IMR-90 (cell line): ENCODE results near the gene PPP4C. TPM values are rescaled to one million over a fixed set of nuclear protein-coding genes. Genes with fewer than 3 reads are reported as not detected.

Experiments used
- ATAC-seq: fragments of 200-7000 bp; cut with Tn5 transposase; 2 replicates; pipeline ENCODE4 v1.9.1; 2020; ENCODE audit warnings: low read depth, mild to moderate bottlenecking, moderate library complexity
- Bru-seq: library from RNA; stranded (reverse); fragments of 400-500 nt; gene quantifications from one replicate; lab custom pipeline; 2021; lab: Mats Ljungman, UMichigan
- BruChase-seq, 2 experiments: library from RNA; stranded (reverse); fragments of 400-500 nt; gene quantifications; one replicate each; lab custom pipeline; 2021; lab: Mats Ljungman, UMichigan
- BruUV-seq: library from RNA; stranded (reverse); fragments of 400-500 nt; replicated peaks from 2 replicates; lab custom pipeline; 2021; lab: Mats Ljungman, UMichigan
- CTCF ChIA-PET: fragments of 300-600 bp; formaldehyde crosslinking; extraction: SDS; loops from one replicate; lab custom pipeline; 2021; ENCODE audit warnings: antibody characterized with exemption; lab: Yijun Ruan, JAX
- POLR2A ChIA-PET: fragments of 300-600 bp; sonication (Branson Sonifier 250); formaldehyde crosslinking; loops from one replicate; lab custom pipeline; 2022; ENCODE audit warnings: antibody characterized with exemption; ENCODE audit not compliant: unreplicated experiment; lab: Charles Lee
- DNase-seq: peaks from one replicate; pipeline ENCODE4 v3.0.0; 2013
- H2AFZ ChIP-seq: replicated peaks from 2 replicates; pipeline ENCODE3; 2013; ENCODE audit warnings: low read length, mild to moderate bottlenecking; ENCODE audit not compliant: poor library complexity
- H2AK5ac ChIP-seq: 2 replicates; pipeline ENCODE4 v1.6.1; 2013; ENCODE audit warnings: low read depth, low read length, inconsistent platforms
- H2AK9ac ChIP-seq: replicated peaks from 2 replicates; pipeline ENCODE3; 2013; ENCODE audit warnings: mild to moderate bottlenecking, low read depth, low read length, moderate library complexity; ENCODE audit not compliant: poor library complexity
- H2BK120ac ChIP-seq: 2 replicates; pipeline ENCODE4 v1.6.1; 2013; ENCODE audit warnings: low read depth, low read length, inconsistent platforms
- H2BK15ac ChIP-seq: 3 replicates; pipeline ENCODE4 v1.6.1; 2013; ENCODE audit warnings: low read depth, low read length, inconsistent platforms
- H2BK20ac ChIP-seq: 2 replicates; pipeline ENCODE4 v1.6.1; 2013; ENCODE audit warnings: low read depth, mild to moderate bottlenecking, inconsistent platforms, low read length, moderate library complexity
- H2BK5ac ChIP-seq: 2 replicates; pipeline ENCODE4 v1.6.1; 2013; ENCODE audit warnings: mild to moderate bottlenecking, low read depth, low read length, inconsistent platforms; ENCODE audit not compliant: poor library complexity, severe bottlenecking
- H3K14ac ChIP-seq: replicated peaks from 2 replicates; pipeline ENCODE4 v1.6.1; 2013; ENCODE audit warnings: low read depth, low read length, inconsistent platforms
- H3K18ac ChIP-seq: 2 replicates; pipeline ENCODE4 v1.6.1; 2013; ENCODE audit warnings: low read depth, low read length, control low read depth
- H3K23ac ChIP-seq: 2 replicates; pipeline ENCODE4 v1.6.1; 2013; ENCODE audit warnings: low read depth, low read length, inconsistent platforms
- H3K27ac ChIP-seq: 2 replicates; pipeline ENCODE4 v1.5.1; 2013; ENCODE audit warnings: mild to moderate bottlenecking, control low read depth, low read length; ENCODE audit not compliant: insufficient read depth
- H3K27me3 ChIP-seq: 2 replicates; pipeline ENCODE4 v1.6.1; 2013; ENCODE audit warnings: low read length; ENCODE audit not compliant: control insufficient read depth, insufficient read depth
- H3K36me3 ChIP-seq: 2 replicates; pipeline ENCODE4 v1.6.1; 2013; ENCODE audit warnings: low read length, mixed read lengths; ENCODE audit not compliant: control insufficient read depth, insufficient read depth
- H3K4ac ChIP-seq: 2 replicates; pipeline ENCODE4 v1.6.1; 2013; ENCODE audit warnings: low read depth, low read length, inconsistent platforms
- H3K4me1 ChIP-seq: 2 replicates; pipeline ENCODE4 v1.6.1; 2013; ENCODE audit warnings: low read length, mixed read lengths; ENCODE audit not compliant: control insufficient read depth, insufficient read depth
- H3K4me2 ChIP-seq: 2 replicates; pipeline ENCODE4 v1.6.1; 2013; ENCODE audit warnings: low read depth, mild to moderate bottlenecking, control low read depth, low read length, moderate library complexity
- H3K4me3 ChIP-seq: 2 replicates; pipeline ENCODE4 v1.5.1; 2013; ENCODE audit warnings: low read depth, mild to moderate bottlenecking, control low read depth, low read length, moderate library complexity; ENCODE audit not compliant: insufficient read depth
- H3K56ac ChIP-seq: 2 replicates; pipeline ENCODE4 v1.6.1; 2013; ENCODE audit warnings: low read length, inconsistent platforms; ENCODE audit not compliant: insufficient read depth; ENCODE audit errors: extremely low read depth
- H3K79me1 ChIP-seq, 2 experiments: 2 replicates each; pipeline ENCODE4 v1.6.1; 2013; ENCODE audit warnings: low read length in 2 of 2, inconsistent platforms in 1 of 2, low read depth in 1 of 2
- H3K9ac ChIP-seq: 2 replicates; pipeline ENCODE4 v1.6.1; 2013; ENCODE audit warnings: low read depth, low read length, control low read depth
- H3K9me1 ChIP-seq: 2 replicates; pipeline ENCODE4 v1.6.1; 2013; ENCODE audit warnings: low read length, inconsistent platforms; ENCODE audit not compliant: insufficient read depth
- H3K9me3 ChIP-seq: 2 replicates; pipeline ENCODE4 v1.6.1; 2013; ENCODE audit warnings: low read length; ENCODE audit not compliant: control insufficient read depth, insufficient read depth
- H4K20me1 ChIP-seq: 2 replicates; pipeline ENCODE4 v1.6.1; 2013; ENCODE audit warnings: low read length, inconsistent platforms; ENCODE audit not compliant: insufficient read depth
- H4K5ac ChIP-seq: 2 replicates; pipeline ENCODE4 v1.6.1; 2013; ENCODE audit warnings: mild to moderate bottlenecking, low read depth, low read length, control low read depth
- H4K8ac ChIP-seq, 2 experiments: 2 replicates each; pipeline ENCODE4 v1.6.1; 2013; ENCODE audit warnings: low read depth in 2 of 2, low read length in 2 of 2, control low read depth in 1 of 2, inconsistent platforms in 1 of 2
- H4K91ac ChIP-seq: 2 replicates; pipeline ENCODE4 v1.6.1; 2013; ENCODE audit warnings: low read depth, low read length, inconsistent platforms; ENCODE audit not compliant: insufficient read depth
- CEBPB ChIP-seq: IDR thresholded peaks from 2 replicates; pipeline ENCODE4 v1.6.1; 2012; ENCODE audit warnings: low read depth, low read length, improper control_type of control experiment
- ELK1 ChIP-seq: fragments of 150-350 bp; IDR thresholded peaks from 2 replicates; pipeline ENCODE4 v1.6.1; 2016; ENCODE audit warnings: low read depth, mild to moderate bottlenecking, low read length, moderate library complexity, borderline replicate concordance
- FOS ChIP-seq: fragments of 150-350 bp; IDR thresholded peaks from 2 replicates; pipeline ENCODE4 v1.6.1; 2016; ENCODE audit warnings: low read depth, low read length
- MXI1 ChIP-seq: IDR thresholded peaks from 2 replicates; pipeline ENCODE4 v1.6.1; 2012; ENCODE audit warnings: low read depth, mild to moderate bottlenecking, low read length, moderate library complexity, borderline replicate concordance
- NFE2L2 ChIP-seq: fragments of 150-350 bp; IDR thresholded peaks from 2 replicates; pipeline ENCODE4 v1.6.1; 2016; ENCODE audit warnings: low read depth, mild to moderate bottlenecking, low read length
- POLR2A ChIP-seq: IDR thresholded peaks from 2 replicates; pipeline ENCODE4 v1.6.1; 2012; ENCODE audit warnings: mild to moderate bottlenecking, low read depth, low read length
- RAD21 ChIP-seq: IDR thresholded peaks from 2 replicates; pipeline ENCODE4 v1.6.1; 2012; ENCODE audit warnings: low read length, improper control_type of control experiment
- RCOR1 ChIP-seq: IDR thresholded peaks from 2 replicates; pipeline ENCODE4 v1.6.1; 2012; ENCODE audit warnings: mild to moderate bottlenecking, low read length, improper control_type of control experiment; ENCODE audit not compliant: insufficient replicate concordance
- RFX5 ChIP-seq: IDR thresholded peaks from 2 replicates; pipeline ENCODE4 v1.8.0; 2012; ENCODE audit warnings: low read depth, mild to moderate bottlenecking, low read length, moderate library complexity
- SMC3 ChIP-seq: fragments of 150-350 bp; IDR thresholded peaks from 2 replicates; pipeline ENCODE4 v1.6.1; 2016; ENCODE audit warnings: low read depth, mild to moderate bottlenecking, antibody characterized with exemption, low read length, moderate library complexity
- USF2 ChIP-seq: fragments of 150-350 bp; IDR thresholded peaks from 2 replicates; pipeline ENCODE4 v1.6.1; 2017; ENCODE audit warnings: mild to moderate bottlenecking, antibody characterized with exemption, low read length, low read depth
- WGBS, 2 experiments: methylation state at CpG; one replicate each; pipeline versions ENCODE4 v1.1.5 to v1.1.7; 2013; ENCODE audit warnings: missing lambda C conversion rate in 2 of 2; ENCODE audit not compliant: insufficient read length in 1 of 2; ENCODE audit errors: extremely low coverage in 2 of 2; 5-methylcytosine and 5-hydroxymethylcytosine counted together
- dilution Hi-C: fragments of 300-500 bp; cut with HindIII; formaldehyde crosslinking; loops from one replicate; pipeline ENCODE4 v1.14.3; 2018; ENCODE audit warnings: low sequenced_read_pairs; ENCODE audit not compliant: unreplicated experiment
- in situ Hi-C: fragments of 300-500 bp; cut with MboI; formaldehyde crosslinking; loops from 3 replicates; pipeline ENCODE4 v1.14.3; 2019; ENCODE audit warnings: low sequenced_read_pairs, inconsistent platforms, mixed read lengths
- intact Hi-C: fragments of 100-400 bp; cut with micrococcal nuclease; formaldehyde crosslinking; loops from 2 replicates; pipeline ENCODE4 v1.10.0; 2022
- long read RNA-seq: library from polyadenylated mRNA; unstranded; transcript quantifications from one replicate; pipeline ENCODE4 v2.0.0, GENCODE V29; 2021; ENCODE audit not compliant: unreplicated experiment
- polyA plus RNA-seq, 3 experiments: library from polyadenylated mRNA; depleted of rRNA; stranded (reverse); fragments of >200 nt; gene quantifications; 2 replicates each; pipeline ENCODE4 v1.2.3, GENCODE V29; 2012; ENCODE audit warnings: low replicate concordance in 1 of 3
- total RNA-seq: library from RNA; depleted of rRNA; stranded (reverse); fragments of >200 nt; gene quantifications from 2 replicates; pipeline ENCODE4 v1.2.3, GENCODE V29; 2012; rRNA removed

PPP4C gene
- total RNA-seq (209 and 222 TPM in 2 replicates), polyA plus RNA-seq (2012; rRNA removed) (200 and 202 TPM in 2 replicates), Bru-seq, nascent RNA (percentile 84 among the genes with signal in this experiment), BruChase-seq, experiment 1, labeled RNA remaining after a 6-hour chase (percentile 83 among the genes with signal in this experiment), BruChase-seq, experiment 2, labeled RNA remaining after a 2-hour chase (percentile 81 among the genes with signal in this experiment)
- 191 and 310 TPM in 2 replicates for polyA plus RNA-seq (2012; cell fraction: cytosol; rRNA removed)
- 247 and 358 TPM in 2 replicates for polyA plus RNA-seq (2012; cell fraction: nucleus; rRNA removed; ENCODE audit: low replicate concordance)
- long read RNA-seq, transcript PPP4C-201 (9 exons, 1,407 nt) = major isoform, 188 of 300 reads
- long read RNA-seq, transcript PPP4C-214 (8 exons, 1,301 nt) = minor isoform, 21 of 300 reads
- long read RNA-seq, partial matches to known transcripts = 22 of 300 reads
- long read RNA-seq, other reads (novel, unspliced or antisense) = 60 of 300 reads

GRCh38 chr16:30075503-30076275 is at the start of gene PPP4C:
Gene PPP4C, plus strand, starts transcription at chr16:30075994. Its CDS starts 384 bp downstream, at chr16:30076378.
- Histone ChIP-seq H4K5ac (peak within 1 kb of the TSS; percentile 53), H2AK5ac (peak within 1 kb of the TSS; percentile 95), H3K14ac (peak within 1 kb of the TSS; percentile 76), H4K91ac (peak within 1 kb of the TSS; percentile 63), H3K9ac (peak within 1 kb of the TSS; percentile 89), H3K36me3 (peaks cover 49% of the 10 kb centered on the region), H2BK120ac (no peak within 1 kb of the TSS), H3K4ac (peak within 1 kb of the TSS; percentile 80), H3K4me2 (peak within 1 kb of the TSS; percentile 99), H4K20me1 (peaks cover 47% of the 10 kb centered on the region), H3K18ac (no peak within 1 kb of the TSS; the same call in 1 of the 2 replicates), H3K27me3 (no peaks in the 10 kb centered on the region), H3K4me1 (peaks cover 11% of the 10 kb centered on the region), H3K27ac (peak within 1 kb of the TSS; percentile 88), H2AK9ac (peak within 1 kb of the TSS; percentile 63), H2BK15ac (0 out of 3 replicates have a peak within 1 kb of the TSS, but pooled peaks have one; percentile 20), H2BK20ac (no peak within 1 kb of the TSS), H3K9me1 (no peaks in the 10 kb centered on the region), H3K56ac (peak within 1 kb of the TSS; percentile 84), H2BK5ac (peak within 1 kb of the TSS; percentile 70), H2AFZ (peak within 1 kb of the TSS; percentile 96), H3K23ac (peak within 1 kb of the TSS; percentile 80; the same call in 1 of the 2 replicates), H3K79me1 (peaks cover 29 to 56% of the 10 kb centered on the region in 2 experiments), H4K8ac (peak within 1 kb of the TSS; percentile 26 to 85), H3K9me3 (no peaks in the 10 kb centered on the region), H3K4me3 (peak within 1 kb of the TSS; percentile 85)
- DNase-seq (peak; percentile 88), ATAC-seq (peak; percentile 85)
- in situ Hi-C loops = loop anchor here (10.0 kb wide), 1 partner anchor 329 kb away; the partner anchor contains the start of gene ZNF771
- dilution Hi-C loops = no loop called here
- ChIA-PET POLR2A (no interaction called here), CTCF (interaction anchor here (0.6 kb wide), 2 partner anchors 38 to 373 kb away, joined by 3 read pairs; no protein-coding TSS in a partner anchor)
- WGBS, 2 experiments = 0% methylated on average over 41 of the region's 67 CpGs; no CpG with 5 or more reads in 1 of the 2 experiments
- BruUV-seq = TSS peak; percentile 95
- intact Hi-C loops = no loop called here
- no peak for TF ChIP-seq NFE2L2
- no peak for TF ChIP-seq ELK1
- TF ChIP-seq SMC3 = no peak
- no peak for TF ChIP-seq RFX5
- 0 out of 2 replicates have a peak, but pooled peaks have one; percentile 24 for TF ChIP-seq MXI1
- no peak for TF ChIP-seq FOS
- TF ChIP-seq POLR2A = peak; percentile 88
- TF ChIP-seq CEBPB = 0 out of 2 replicates have a peak, but pooled peaks have one; percentile 16
- TF ChIP-seq RAD21 = no peak
- TF ChIP-seq USF2 = no peak
- TF ChIP-seq RCOR1 = no peak
